Neuronal stem cell (in vitro differentiated cells): ENCODE results near the gene USP10.

Experiments used
- DNase-seq: peaks from one replicate; pipeline ENCODE4 v3.0.0-alpha.2; 2013; ENCODE audit warnings: low spot score
- H2AFZ ChIP-seq: one replicate; pipeline ENCODE4 v1.6.1; 2013; ENCODE audit warnings: mild to moderate bottlenecking, low read length, inconsistent platforms
- H2AK5ac ChIP-seq: 2 replicates; pipeline ENCODE4 v1.6.1; 2013; ENCODE audit warnings: low read depth, mild to moderate bottlenecking, inconsistent platforms, low read length, moderate library complexity, mixed read lengths
- H2BK120ac ChIP-seq: 2 replicates; pipeline ENCODE4 v1.6.1; 2013; ENCODE audit warnings: low read depth, mild to moderate bottlenecking, inconsistent platforms, low read length, moderate library complexity, mixed read lengths
- H2BK12ac ChIP-seq: one replicate; pipeline ENCODE4 v1.6.1; 2013; ENCODE audit warnings: low read length, inconsistent platforms
- H2BK15ac ChIP-seq: 2 replicates; pipeline ENCODE4 v1.6.1; 2013; ENCODE audit warnings: mild to moderate bottlenecking, low read length, inconsistent platforms, mixed read lengths
- H2BK5ac ChIP-seq: one replicate; pipeline ENCODE4 v1.6.1; 2013; ENCODE audit warnings: inconsistent platforms, mild to moderate bottlenecking, low read length, moderate library complexity
- H3K14ac ChIP-seq: one replicate; pipeline ENCODE4 v1.6.1; 2013; ENCODE audit warnings: low read length, inconsistent platforms
- H3K18ac ChIP-seq: 2 replicates; pipeline ENCODE4 v1.6.1; 2013; ENCODE audit warnings: low read length, inconsistent platforms
- H3K23ac ChIP-seq: 2 replicates; pipeline ENCODE4 v1.6.1; 2013; ENCODE audit warnings: low read depth, mild to moderate bottlenecking, mixed read lengths, low read length, inconsistent platforms; ENCODE audit not compliant: poor library complexity
- H3K27ac ChIP-seq: replicated peaks from 3 replicates; pipeline ENCODE4 v1.5.1; 2013; ENCODE audit warnings: low read length, inconsistent platforms
- H3K27me3 ChIP-seq, 3 experiments: 2 replicates each; pipeline ENCODE4 v1.6.1; 2013; ENCODE audit warnings: low read length in 3 of 3, mild to moderate bottlenecking in 2 of 3, inconsistent platforms in 1 of 3, low read depth in 1 of 3, mixed read lengths in 1 of 3, moderate library complexity in 1 of 3; ENCODE audit not compliant: control insufficient read depth in 3 of 3, insufficient read depth in 3 of 3
- H3K36me3 ChIP-seq, 2 donors: replicated peaks in 1 of 2; 2 replicates each; pipeline ENCODE4 v1.6.1; 2013; ENCODE audit warnings: low read length in 2 of 2; ENCODE audit not compliant: control insufficient read depth in 2 of 2, insufficient read depth in 2 of 2
- H3K4ac ChIP-seq: 2 replicates; pipeline ENCODE4 v1.6.1; 2013; ENCODE audit warnings: inconsistent platforms, mild to moderate bottlenecking, low read length, moderate library complexity
- H3K4me1 ChIP-seq, 2 donors: 1 replicate in 1 of 2; 2 replicates in 1 of 2; pipeline ENCODE4 v1.6.1; 2013; ENCODE audit warnings: low read length in 2 of 2, low read depth in 1 of 2; ENCODE audit not compliant: control insufficient read depth in 2 of 2, insufficient read depth in 1 of 2
- H3K4me2 ChIP-seq: one replicate; pipeline ENCODE4 v1.6.1; 2013; ENCODE audit warnings: mild to moderate bottlenecking, low read length, inconsistent platforms; ENCODE audit not compliant: insufficient read depth, poor library complexity, severe bottlenecking
- H3K4me3 ChIP-seq, 2 donors: 2 replicates each; pipeline ENCODE4 v1.5.1; 2013; ENCODE audit warnings: low read length in 2 of 2, mild to moderate bottlenecking in 2 of 2, inconsistent platforms in 1 of 2, moderate library complexity in 1 of 2
- H3K79me1 ChIP-seq: one replicate; pipeline ENCODE4 v1.6.1; 2013; ENCODE audit warnings: low read depth, mild to moderate bottlenecking, inconsistent platforms, low read length, moderate library complexity
- H3K9ac ChIP-seq: one replicate; pipeline ENCODE4 v1.6.1; 2013; ENCODE audit warnings: mild to moderate bottlenecking, low read depth, low read length, inconsistent platforms; ENCODE audit not compliant: poor library complexity
- H3K9me3 ChIP-seq, 2 donors: replicated peaks in 1 of 2; 2 replicates each; pipeline versions ENCODE3 to v1.6.1; 2013; ENCODE audit warnings: low read length in 2 of 2, mild to moderate bottlenecking in 2 of 2, inconsistent platforms in 1 of 2, low read depth in 1 of 2, mixed read lengths in 1 of 2, moderate library complexity in 1 of 2; ENCODE audit not compliant: control insufficient read depth in 2 of 2, insufficient read depth in 1 of 2
- H4K8ac ChIP-seq: one replicate; pipeline ENCODE4 v1.6.1; 2013; ENCODE audit warnings: low read depth, mild to moderate bottlenecking, inconsistent platforms, low read length, moderate library complexity
- H4K91ac ChIP-seq: one replicate; pipeline ENCODE4 v1.6.1; 2013; ENCODE audit warnings: low read length, low read depth, mild to moderate bottlenecking, inconsistent platforms; ENCODE audit not compliant: poor library complexity
- WGBS, 2 donors: extraction: QIAGEN DNeasy Blood & Tissue Kit; methylation state at CpG; one replicate each; pipeline ENCODE4 v1.1.7; 2013; ENCODE audit warnings: missing lambda C conversion rate in 2 of 2, mixed read lengths in 1 of 2; ENCODE audit not compliant: insufficient read length in 2 of 2, insufficient replicate concordance in 1 of 2; ENCODE audit errors: extremely low coverage in 2 of 2; 5-methylcytosine and 5-hydroxymethylcytosine counted together

USP10 gene

DNA sequence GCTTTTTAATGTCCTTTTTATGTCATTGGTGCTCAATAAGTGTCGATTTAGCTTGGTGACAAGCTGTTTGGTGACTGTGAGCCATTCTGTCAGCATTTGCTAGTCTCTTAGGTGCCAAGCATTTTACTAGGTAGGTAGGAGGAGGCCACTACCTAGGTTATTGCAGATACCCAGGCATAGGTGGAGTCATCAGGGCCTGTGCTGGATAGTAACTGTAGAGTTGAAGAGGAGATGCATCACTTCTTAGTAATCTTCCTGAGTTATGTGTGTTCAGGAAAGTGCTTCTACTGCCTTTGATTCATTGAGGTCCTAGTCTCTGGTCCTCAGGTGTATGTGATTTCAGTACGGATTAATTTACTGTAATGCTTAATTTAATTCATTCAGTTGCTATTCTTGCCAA lies 17.7 kb downstream of the USP10 start:
- Histone ChIP-seq H2AK5ac (no peak overlapping the region), H2BK120ac (no peak overlapping the region), H3K27ac (no peak overlapping the region), H3K4me2 (no peak overlapping the region), H3K27me3 (no peaks in the 10 kb centered on the region), H3K18ac (no peak overlapping the region), H2BK15ac (no peak overlapping the region), H3K4me3 (no peak overlapping the region), H2BK12ac (no peak overlapping the region), H2AFZ (no peak overlapping the region), H3K9me3 (no peaks in the 10 kb centered on the region), H3K9ac (no peak overlapping the region), H4K91ac (no peak overlapping the region), H2BK5ac (no peak overlapping the region), H3K4me1 (no peaks in the 10 kb centered on the region), H3K4ac (no peak overlapping the region), H4K8ac (no peak overlapping the region), H3K14ac (no peak overlapping the region), H3K36me3 (peaks cover 12 to 71% of the 10 kb centered on the region in 2 donors), H3K79me1 (peaks cover 10% of the 10 kb centered on the region), H3K23ac (no peak overlapping the region)
- DNase-seq: no peak
- WGBS, 2 donors: no CpG with 5 or more reads among the region's 2 CpGs

DNA sequence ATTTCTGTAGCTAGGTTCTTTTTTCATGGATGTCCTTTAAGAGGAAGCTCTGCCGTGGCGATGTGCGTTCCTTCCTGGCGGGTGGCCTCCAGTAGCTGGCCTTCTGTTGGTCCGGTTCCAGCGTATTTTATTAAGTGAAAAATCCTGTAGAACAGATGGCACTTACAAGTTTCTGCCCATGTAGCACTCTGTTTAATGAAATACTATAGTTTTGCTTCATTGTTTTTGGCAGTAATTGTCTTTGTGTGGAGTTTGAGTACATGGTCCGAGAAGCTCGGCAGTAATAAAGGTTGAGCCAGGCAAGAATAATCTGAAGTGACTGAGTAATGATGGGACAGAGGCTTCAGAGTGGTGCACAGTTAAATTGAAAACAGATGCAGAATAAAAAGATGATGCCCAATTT lies 20.4 kb downstream of the USP10 start:
- Histone ChIP-seq H2BK15ac (no peak overlapping the region), H3K79me1 (peaks cover 6% of the 10 kb centered on the region), H3K36me3 (peaks cover 12 to 62% of the 10 kb centered on the region in 2 donors), H3K4me2 (no peak overlapping the region), H3K27ac (no peak overlapping the region), H3K4ac (no peak overlapping the region), H3K4me1 (peaks cover 3 to 22% of the 10 kb centered on the region in 2 donors), H3K18ac (no peak overlapping the region), H3K27me3 (no peaks in the 10 kb centered on the region), H2AFZ (no peak overlapping the region), H2BK5ac (no peak overlapping the region), H3K23ac (no peak overlapping the region), H3K9me3 (no peaks in the 10 kb centered on the region), H3K9ac (no peak overlapping the region), H2BK120ac (no peak overlapping the region), H3K4me3 (no peak overlapping the region), H3K14ac (no peak overlapping the region), H2AK5ac (no peak overlapping the region), H4K8ac (no peak overlapping the region), H2BK12ac (no peak overlapping the region), H4K91ac (no peak overlapping the region)
- DNase-seq: no peak
- no CpG with 5 or more reads among the region's 8 CpGs for WGBS, 2 donors

DNA sequence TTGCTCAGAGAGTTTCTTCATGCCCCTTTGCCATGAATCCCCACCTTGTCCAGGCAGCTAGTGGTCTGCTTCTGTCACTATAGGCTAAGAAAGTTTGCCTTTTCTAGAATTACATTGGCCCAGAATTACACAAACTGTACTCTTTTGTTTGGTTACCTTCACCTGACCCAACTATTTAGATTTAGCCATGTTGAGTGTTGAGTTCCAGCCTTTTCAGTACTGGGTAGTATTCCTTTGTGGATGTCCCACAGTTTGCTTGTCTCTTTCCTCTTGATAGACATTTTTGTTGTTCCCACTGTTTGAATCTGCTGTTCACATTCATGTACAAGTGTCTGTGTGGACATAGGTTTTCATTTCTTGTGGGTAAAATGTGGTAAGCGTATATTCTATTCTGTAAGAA lies 22.3 kb downstream of the USP10 start:
- Histone ChIP-seq H3K79me1 (peaks cover 9% of the 10 kb centered on the region), H3K4me3 (no peak overlapping the region), H3K4me1 (peaks cover 13 to 35% of the 10 kb centered on the region in 2 donors), H2BK12ac (no peak overlapping the region), H3K18ac (no peak overlapping the region), H4K91ac (no peak overlapping the region), H3K14ac (no peak overlapping the region), H3K4ac (no peak overlapping the region), H3K9ac (no peak overlapping the region), H2AFZ (no peak overlapping the region), H3K4me2 (no peak overlapping the region), H3K27me3 (no peaks in the 10 kb centered on the region), H3K23ac (no peak overlapping the region), H2BK15ac (no peak overlapping the region), H3K9me3 (no peaks in the 10 kb centered on the region), H4K8ac (no peak overlapping the region), H3K27ac (no peak overlapping the region), H2BK5ac (no peak overlapping the region), H2BK120ac (no peak overlapping the region), H2AK5ac (no peak overlapping the region), H3K36me3 (peaks cover 2 to 43% of the 10 kb centered on the region in 2 donors)
- no CpG with 5 or more reads among the region's 1 CpG for WGBS, 2 donors
- DNase-seq: no peak

- H3K4ac ChIP-seq: no peak overlapping the region
- H2BK5ac ChIP-seq: no peak overlapping the region
- H3K4me1 ChIP-seq: peaks cover 13 to 35% of the 10 kb centered on the region in 2 donors
- no peaks in the 10 kb centered on the region for H3K27me3 ChIP-seq
- H2AFZ ChIP-seq: no peak overlapping the region
- no peak overlapping the region for H3K18ac ChIP-seq
- H3K27ac ChIP-seq: no peak overlapping the region
- H3K14ac ChIP-seq: no peak overlapping the region
- no peaks in the 10 kb centered on the region for H3K9me3 ChIP-seq
- H3K36me3 ChIP-seq: peaks cover 2 to 28% of the 10 kb centered on the region in 2 donors
- no peak overlapping the region for H2BK15ac ChIP-seq
- no peak overlapping the region for H4K91ac ChIP-seq
- no peak overlapping the region for H3K9ac ChIP-seq
- H2AK5ac ChIP-seq: no peak overlapping the region
- no peak overlapping the region for H3K4me2 ChIP-seq
- no peak overlapping the region for H2BK120ac ChIP-seq
- H4K8ac ChIP-seq: no peak overlapping the region
- H3K4me3 ChIP-seq: no peak overlapping the region
- no peak overlapping the region for H3K23ac ChIP-seq
- no peak overlapping the region for H2BK12ac ChIP-seq
- peaks cover 9% of the 10 kb centered on the region for H3K79me1 ChIP-seq
- no peak for DNase-seq
- WGBS, 2 donors: no CpG with 5 or more reads among the region's 1 CpG
These were observed 24.1 kb downstream of the USP10 start for GRCh38 chr16:84723906-84724305.
